Calu3 (cell line): ENCODE results near the gene GH1. TPM values are rescaled to one million over a fixed set of nuclear protein-coding genes. Genes with fewer than 3 reads are reported as not detected.

Experiments
- BruUV-seq: library from RNA; stranded (reverse); fragments of 400-500 nt; replicated peaks from 2 replicates; lab custom pipeline; 2021; lab: Mats Ljungman, UMichigan
- CTCF ChIA-PET: fragments of 300-600 bp; sonication (Branson Sonifier 250); formaldehyde crosslinking; loops from one replicate; lab custom pipeline; 2022; ENCODE audit warnings: antibody characterized with exemption; lab: Charles Lee
- DNase-seq: peaks from one replicate; pipeline ENCODE4 v3.0.0; 2022
- H3K27ac Mint-ChIP-seq: one replicate; pipeline ENCODE4 v1.8.0; 2022; ENCODE audit warnings: mixed read lengths; ENCODE audit not compliant: unreplicated experiment
- H3K27me3 Mint-ChIP-seq: one replicate; pipeline ENCODE4 v1.8.0; 2022; ENCODE audit warnings: mixed read lengths; ENCODE audit not compliant: unreplicated experiment
- H3K36me3 Mint-ChIP-seq: one replicate; pipeline ENCODE4 v1.8.0; 2022; ENCODE audit warnings: mild to moderate bottlenecking, moderate library complexity, mixed read lengths; ENCODE audit not compliant: insufficient read depth, unreplicated experiment
- H3K4me1 Mint-ChIP-seq: one replicate; pipeline ENCODE4 v1.8.0; 2022; ENCODE audit warnings: mild to moderate bottlenecking, low read depth, mixed read lengths; ENCODE audit not compliant: unreplicated experiment
- H3K4me3 Mint-ChIP-seq: one replicate; pipeline ENCODE4 v1.8.0; 2022; ENCODE audit warnings: mild to moderate bottlenecking, low read depth, moderate library complexity, mixed read lengths; ENCODE audit not compliant: unreplicated experiment
- H3K9me3 Mint-ChIP-seq: one replicate; pipeline ENCODE4 v1.8.0; 2022; ENCODE audit warnings: low read depth, mixed read lengths; ENCODE audit not compliant: unreplicated experiment
- CTCF ChIP-seq: fragments of 200-600 bp; IDR thresholded peaks from one replicate; pipeline ENCODE4 v1.8.0; 2022; ENCODE audit warnings: antibody characterized with exemption; ENCODE audit not compliant: unreplicated experiment
- intact Hi-C: fragments of 100-400 bp; cut with micrococcal nuclease; formaldehyde crosslinking; loops from one replicate; pipeline ENCODE4 v1.10.0; 2022; ENCODE audit not compliant: unreplicated experiment
- total RNA-seq: library from RNA; stranded (reverse); gene quantifications from 2 replicates; pipeline ENCODE4 v1.2.3, GENCODE V29; 2022

The GH1 gene
- total RNA-seq, 1 experiment from 2014 or later, result not detected

- DNase-seq, result no peak
- Mint-ChIP-seq H3K27ac (no peak overlapping the region), H3K4me3 (no peak overlapping the region), H3K9me3 (no peaks in the 10 kb centered on the region), H3K27me3 (peaks cover 48% of the 10 kb centered on the region), H3K36me3 (no peaks in the 10 kb centered on the region), H3K4me1 (no peaks in the 10 kb centered on the region)
- no TSS peak for BruUV-seq
- intact Hi-C loops, result no loop called here
- no peak for TF ChIP-seq CTCF
- CTCF ChIA-PET, result no interaction called here
Observed at GRCh38 chr17:63934183-63935112, 15.8 kb upstream of the GH1 start.

GRCh38 chr17:63933598-63933997, 15.0 kb upstream of the GH1 start:
- no peak overlapping the region for H3K27ac Mint-ChIP-seq
- H3K36me3 Mint-ChIP-seq, result no peaks in the 10 kb centered on the region
- intact Hi-C loops, result no loop called here
- H3K4me1 Mint-ChIP-seq, result no peaks in the 10 kb centered on the region
- H3K4me3 Mint-ChIP-seq, result no peak overlapping the region
- no peak for DNase-seq
- CTCF ChIA-PET, result no interaction called here
- BruUV-seq, result no TSS peak
- TF ChIP-seq CTCF, result no peak
- peaks cover 40% of the 10 kb centered on the region for H3K27me3 Mint-ChIP-seq
- H3K9me3 Mint-ChIP-seq, result no peaks in the 10 kb centered on the region

DNA sequence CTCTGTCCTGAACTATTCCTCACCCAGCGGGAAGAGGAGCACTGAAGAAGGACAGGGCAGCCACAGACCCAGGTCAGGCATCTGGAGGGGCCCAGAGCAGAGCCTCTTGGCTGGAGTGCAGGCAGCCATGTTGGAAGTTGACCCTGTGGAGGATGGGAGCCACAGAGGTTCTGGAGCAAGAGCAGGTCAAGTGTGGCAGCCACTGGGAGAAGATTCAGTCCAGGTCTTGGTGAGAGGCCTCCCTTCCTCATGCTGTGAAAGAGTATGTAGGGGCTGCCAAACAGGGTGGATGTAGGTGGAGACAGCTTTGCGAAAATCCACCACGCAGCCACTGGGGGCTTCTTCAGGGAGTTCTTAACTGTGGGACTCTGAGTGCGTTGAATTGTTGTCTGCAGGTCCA, 14.1 kb upstream of the GH1 start:
- H3K9me3 Mint-ChIP-seq, result no peaks in the 10 kb centered on the region
- H3K36me3 Mint-ChIP-seq, result no peaks in the 10 kb centered on the region
- H3K27ac Mint-ChIP-seq, result no peak overlapping the region
- H3K4me1 Mint-ChIP-seq, result no peaks in the 10 kb centered on the region
- CTCF ChIA-PET, result interaction anchor here (0.6 kb wide), 1 partner anchor 86 kb away, joined by 3 read pairs; no protein-coding TSS in a partner anchor
- no TSS peak for BruUV-seq
- H3K4me3 Mint-ChIP-seq, result no peak overlapping the region
- no peak for DNase-seq
- intact Hi-C loops, result no loop called here
- TF ChIP-seq CTCF, result no peak
- peaks cover 34% of the 10 kb centered on the region for H3K27me3 Mint-ChIP-seq

- Mint-ChIP-seq H3K4me3 (no peak within 1 kb of the TSS), H3K36me3 (no peaks in the 10 kb centered on the region), H3K4me1 (no peaks in the 10 kb centered on the region), H3K27ac (no peak within 1 kb of the TSS), H3K9me3 (no peaks in the 10 kb centered on the region), H3K27me3 (peaks cover 34% of the 10 kb centered on the region)
- BruUV-seq, result no TSS peak
- CTCF ChIA-PET, result interaction anchor here (1.1 kb wide), 1 partner anchor 13 kb away, joined by 3 read pairs; the partner anchor contains the start of gene GH1
- DNase-seq, result no peak
- intact Hi-C loops, result no loop called here
- TF ChIP-seq CTCF, result no peak
Observed at GRCh38 chr17:63931981-63932561, 13.4 kb upstream of the GH1 start, which contains the start of gene CD79B. TSS of gene CD79B (minus strand) at chr17:63932331. CDS start at chr17:63932261, 70 bp downstream.
